SU-DHL-6 (cell line): Measurements from ENCODE around the gene C2orf92.

Experiments used
- CTCF ChIP-seq: fragments of 200-600 bp; sonication (generic); IDR thresholded peaks from one replicate; pipeline ENCODE4 v1.5.1; 2017; ENCODE audit warnings: antibody characterized with exemption, mild to moderate bottlenecking, low read length, moderate library complexity; ENCODE audit not compliant: insufficient read depth, poor library complexity, severe bottlenecking
- EZH2phosphoT487 ChIP-seq: fragments of 200-600 bp; sonication (generic), shearing (Covaris generic); conservative IDR thresholded peaks from 2 replicates; pipeline ENCODE4 v1.6.1; 2018; ENCODE audit warnings: mild to moderate bottlenecking, antibody characterized with exemption, low read length, moderate library complexity, mixed read lengths

DNA sequence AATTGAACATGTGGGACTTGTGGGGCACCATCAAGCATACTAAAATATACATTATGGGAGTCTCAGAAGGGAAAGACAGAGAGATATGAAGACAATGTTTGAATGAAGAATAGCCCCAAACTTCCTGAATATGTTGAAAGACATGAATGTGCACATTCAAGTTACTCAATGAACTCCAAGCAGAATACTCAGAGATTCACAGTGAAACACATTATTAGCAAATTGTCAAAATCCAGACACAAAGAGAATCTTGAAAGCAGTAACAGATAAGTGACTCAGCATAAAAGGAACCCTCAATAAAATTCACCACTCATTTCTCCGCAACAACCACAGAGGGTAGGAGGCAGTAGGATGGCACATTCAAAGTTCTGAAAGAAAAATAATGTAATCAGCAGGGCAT is 8.8 kb downstream of the C2orf92 start:
- TF ChIP-seq CTCF (no peak), EZH2phosphoT487 (no peak)
